Measurements from ENCODE around the gene LCK. TPM values are rescaled to one million over a fixed set of nuclear protein-coding genes. Genes with fewer than 3 reads are reported as not detected.

Gene LCK
- total and polyA plus RNA-seq, 9 of the 15 experiments (the other 6 are each of a cell fraction or from before 2014, with no cell fraction given) = 0.04 to 0.47 (median 0.13) TPM; not detected in 6

- TF ChIP-seq BCLAF1 (IDR thresholded peaks at IDR 0.05; ENCODE audit: borderline replicate concordance in 1 of 2, control insufficient read depth in 1 of 2, low read depth in 2 of 2, low read length in 1 of 2) = no peak
- TF ChIP-seq TFE3 (CRISPR knock-in tag; IDR thresholded peaks at IDR 0.05) = no peak
- no peak for TF ChIP-seq CAMTA2 (CRISPR knock-in tag; conservative IDR thresholded peaks at IDR 0.05)
- no peak for TF ChIP-seq TEAD1 (CRISPR knock-in tag; IDR thresholded peaks at IDR 0.05)
- TF ChIP-seq MTF1 (CRISPR knock-in tag; IDR thresholded peaks at IDR 0.05; ENCODE audit: borderline replicate concordance) = no peak
- TF ChIP-seq GTF2E2 (tag; IDR thresholded peaks at IDR 0.05) = no peak
- no peak for TF ChIP-seq ZNF324 (CRISPR knock-in tag; IDR thresholded peaks at IDR 0.05)
- no peak for TF ChIP-seq ZNF41 (CRISPR knock-in tag; conservative IDR thresholded peaks at IDR 0.05)
- no peak for TF ChIP-seq ZNF23 (CRISPR knock-in tag; IDR thresholded peaks at IDR 0.05)
- TF ChIP-seq VEZF1 (CRISPR knock-in tag; IDR thresholded peaks at IDR 0.05) = no peak
- no peak for TF ChIP-seq MIER1 (IDR thresholded peaks at IDR 0.05; ENCODE audit: low read depth)
- no peak for TF ChIP-seq CLOCK (CRISPR knock-in tag; IDR thresholded peaks at IDR 0.05; ENCODE audit: borderline replicate concordance)
- TF ChIP-seq NONO (IDR thresholded peaks at IDR 0.05; ENCODE audit: low read depth in 2 of 2, low read length in 1 of 2) = no peak
- TF ChIP-seq NFXL1 (CRISPR knock-in tag; IDR thresholded peaks at IDR 0.05) = no peak
- no peak for TF ChIP-seq ZNF445 (CRISPR knock-in tag; IDR thresholded peaks at IDR 0.05; ENCODE audit: low read depth)
- no peak for TF ChIP-seq MNT (conservative IDR thresholded peaks at IDR 0.05)
- no peak for TF ChIP-seq NBN (IDR thresholded peaks at IDR 0.05; ENCODE audit: low read depth)
These were observed 56.3 kb downstream of the LCK start (continued) for GRCh38 chr1:32307324-32307723.

Measured in K562 (cell line).